IMR-90 (cell line): ENCODE measurements around the gene UBE2S. TPM values are rescaled to one million over a fixed set of nuclear protein-coding genes. Genes with fewer than 3 reads are reported as not detected.
A peak's percentile ranks its signal among the peaks of the same experiment; 100 is the strongest.

Experiments used
- ATAC-seq: fragments of 200-7000 bp; cut with Tn5 transposase; 2 replicates; pipeline ENCODE4 v1.9.1; 2020; ENCODE audit warnings: low read depth, mild to moderate bottlenecking, moderate library complexity
- BruUV-seq: library from RNA; stranded (reverse); fragments of 400-500 nt; replicated peaks from 2 replicates; lab custom pipeline; 2021; lab: Mats Ljungman, UMichigan
- CTCF ChIA-PET: fragments of 300-600 bp; formaldehyde crosslinking; extraction: SDS; loops from one replicate; lab custom pipeline; 2021; ENCODE audit warnings: antibody characterized with exemption; lab: Yijun Ruan, JAX
- POLR2A ChIA-PET: fragments of 300-600 bp; sonication (Branson Sonifier 250); formaldehyde crosslinking; loops from one replicate; lab custom pipeline; 2022; ENCODE audit warnings: antibody characterized with exemption; ENCODE audit not compliant: unreplicated experiment; lab: Charles Lee
- DNase-seq: peaks from one replicate; pipeline ENCODE4 v3.0.0; 2013
- H2AFZ ChIP-seq: replicated peaks from 2 replicates; pipeline ENCODE3; 2013; ENCODE audit warnings: low read length, mild to moderate bottlenecking; ENCODE audit not compliant: poor library complexity
- H2AK5ac ChIP-seq: 2 replicates; pipeline ENCODE4 v1.6.1; 2013; ENCODE audit warnings: low read depth, low read length, inconsistent platforms
- H2AK9ac ChIP-seq: replicated peaks from 2 replicates; pipeline ENCODE3; 2013; ENCODE audit warnings: mild to moderate bottlenecking, low read depth, low read length, moderate library complexity; ENCODE audit not compliant: poor library complexity
- H2BK120ac ChIP-seq: 2 replicates; pipeline ENCODE4 v1.6.1; 2013; ENCODE audit warnings: low read depth, low read length, inconsistent platforms
- H2BK15ac ChIP-seq: 3 replicates; pipeline ENCODE4 v1.6.1; 2013; ENCODE audit warnings: low read depth, low read length, inconsistent platforms
- H2BK20ac ChIP-seq: 2 replicates; pipeline ENCODE4 v1.6.1; 2013; ENCODE audit warnings: low read depth, mild to moderate bottlenecking, inconsistent platforms, low read length, moderate library complexity
- H2BK5ac ChIP-seq: 2 replicates; pipeline ENCODE4 v1.6.1; 2013; ENCODE audit warnings: mild to moderate bottlenecking, low read depth, low read length, inconsistent platforms; ENCODE audit not compliant: poor library complexity, severe bottlenecking
- H3K14ac ChIP-seq: replicated peaks from 2 replicates; pipeline ENCODE4 v1.6.1; 2013; ENCODE audit warnings: low read depth, low read length, inconsistent platforms
- H3K18ac ChIP-seq: 2 replicates; pipeline ENCODE4 v1.6.1; 2013; ENCODE audit warnings: low read depth, low read length, control low read depth
- H3K23ac ChIP-seq: 2 replicates; pipeline ENCODE4 v1.6.1; 2013; ENCODE audit warnings: low read depth, low read length, inconsistent platforms
- H3K27ac ChIP-seq: 2 replicates; pipeline ENCODE4 v1.5.1; 2013; ENCODE audit warnings: mild to moderate bottlenecking, control low read depth, low read length; ENCODE audit not compliant: insufficient read depth
- H3K27me3 ChIP-seq: 2 replicates; pipeline ENCODE4 v1.6.1; 2013; ENCODE audit warnings: low read length; ENCODE audit not compliant: control insufficient read depth, insufficient read depth
- H3K36me3 ChIP-seq: 2 replicates; pipeline ENCODE4 v1.6.1; 2013; ENCODE audit warnings: low read length, mixed read lengths; ENCODE audit not compliant: control insufficient read depth, insufficient read depth
- H3K4ac ChIP-seq: 2 replicates; pipeline ENCODE4 v1.6.1; 2013; ENCODE audit warnings: low read depth, low read length, inconsistent platforms
- H3K4me1 ChIP-seq: 2 replicates; pipeline ENCODE4 v1.6.1; 2013; ENCODE audit warnings: low read length, mixed read lengths; ENCODE audit not compliant: control insufficient read depth, insufficient read depth
- H3K4me2 ChIP-seq: 2 replicates; pipeline ENCODE4 v1.6.1; 2013; ENCODE audit warnings: low read depth, mild to moderate bottlenecking, control low read depth, low read length, moderate library complexity
- H3K4me3 ChIP-seq: 2 replicates; pipeline ENCODE4 v1.5.1; 2013; ENCODE audit warnings: low read depth, mild to moderate bottlenecking, control low read depth, low read length, moderate library complexity; ENCODE audit not compliant: insufficient read depth
- H3K56ac ChIP-seq: 2 replicates; pipeline ENCODE4 v1.6.1; 2013; ENCODE audit warnings: low read length, inconsistent platforms; ENCODE audit not compliant: insufficient read depth; ENCODE audit errors: extremely low read depth
- H3K79me1 ChIP-seq, 2 experiments: 2 replicates each; pipeline ENCODE4 v1.6.1; 2013; ENCODE audit warnings: low read length in 2 of 2, inconsistent platforms in 1 of 2, low read depth in 1 of 2
- H3K9ac ChIP-seq: 2 replicates; pipeline ENCODE4 v1.6.1; 2013; ENCODE audit warnings: low read depth, low read length, control low read depth
- H3K9me1 ChIP-seq: 2 replicates; pipeline ENCODE4 v1.6.1; 2013; ENCODE audit warnings: low read length, inconsistent platforms; ENCODE audit not compliant: insufficient read depth
- H3K9me3 ChIP-seq: 2 replicates; pipeline ENCODE4 v1.6.1; 2013; ENCODE audit warnings: low read length; ENCODE audit not compliant: control insufficient read depth, insufficient read depth
- H4K20me1 ChIP-seq: 2 replicates; pipeline ENCODE4 v1.6.1; 2013; ENCODE audit warnings: low read length, inconsistent platforms; ENCODE audit not compliant: insufficient read depth
- H4K5ac ChIP-seq: 2 replicates; pipeline ENCODE4 v1.6.1; 2013; ENCODE audit warnings: mild to moderate bottlenecking, low read depth, low read length, control low read depth
- H4K8ac ChIP-seq, 2 experiments: 2 replicates each; pipeline ENCODE4 v1.6.1; 2013; ENCODE audit warnings: low read depth in 2 of 2, low read length in 2 of 2, control low read depth in 1 of 2, inconsistent platforms in 1 of 2
- H4K91ac ChIP-seq: 2 replicates; pipeline ENCODE4 v1.6.1; 2013; ENCODE audit warnings: low read depth, low read length, inconsistent platforms; ENCODE audit not compliant: insufficient read depth
- BHLHE40 ChIP-seq: fragments of 150-350 bp; IDR thresholded peaks from 2 replicates; pipeline ENCODE4 v1.6.1; 2016; ENCODE audit warnings: mild to moderate bottlenecking, low read depth, low read length
- CEBPB ChIP-seq: IDR thresholded peaks from 2 replicates; pipeline ENCODE4 v1.6.1; 2012; ENCODE audit warnings: low read depth, low read length, improper control_type of control experiment
- CHD1 ChIP-seq: IDR thresholded peaks from 2 replicates; pipeline ENCODE4 v1.6.1; 2012; ENCODE audit warnings: low read depth, low read length, improper control_type of control experiment
- MAFK ChIP-seq: IDR thresholded peaks from 2 replicates; pipeline ENCODE4 v1.6.1; 2012; ENCODE audit warnings: low read depth, low read length, improper control_type of control experiment
- POLR2A ChIP-seq: IDR thresholded peaks from 2 replicates; pipeline ENCODE4 v1.6.1; 2012; ENCODE audit warnings: mild to moderate bottlenecking, low read depth, low read length
- WGBS, 2 experiments: methylation state at CpG; one replicate each; pipeline versions ENCODE4 v1.1.5 to v1.1.7; 2013; ENCODE audit warnings: missing lambda C conversion rate in 2 of 2; ENCODE audit not compliant: insufficient read length in 1 of 2; ENCODE audit errors: extremely low coverage in 2 of 2; 5-methylcytosine and 5-hydroxymethylcytosine counted together
- dilution Hi-C: fragments of 300-500 bp; cut with HindIII; formaldehyde crosslinking; loops from one replicate; pipeline ENCODE4 v1.14.3; 2018; ENCODE audit warnings: low sequenced_read_pairs; ENCODE audit not compliant: unreplicated experiment
- in situ Hi-C: fragments of 300-500 bp; cut with MboI; formaldehyde crosslinking; loops from 3 replicates; pipeline ENCODE4 v1.14.3; 2019; ENCODE audit warnings: low sequenced_read_pairs, inconsistent platforms, mixed read lengths
- intact Hi-C: fragments of 100-400 bp; cut with micrococcal nuclease; formaldehyde crosslinking; loops from 2 replicates; pipeline ENCODE4 v1.10.0; 2022
- polyA plus RNA-seq, 3 experiments: library from polyadenylated mRNA; depleted of rRNA; stranded (reverse); fragments of >200 nt; gene quantifications; 2 replicates each; pipeline ENCODE4 v1.2.3, GENCODE V29; 2012; ENCODE audit warnings: low replicate concordance in 1 of 3
- total RNA-seq: library from RNA; depleted of rRNA; stranded (reverse); fragments of >200 nt; gene quantifications from 2 replicates; pipeline ENCODE4 v1.2.3, GENCODE V29; 2012

UBE2S gene
- total and polyA plus RNA-seq, 2 of the 4 experiments (the other 2 are of a cell fraction): 69.5 to 104 TPM

- Histone ChIP-seq H3K4me1 (peaks cover 29% of the 10 kb centered on the region), H3K36me3 (peaks cover 26% of the 10 kb centered on the region), H2BK20ac (no peak overlapping the region), H4K5ac (no peak overlapping the region), H3K4ac (0 out of 2 replicates have a peak overlapping the region, but pooled peaks have one; percentile 51), H4K8ac (peak overlapping the region in 1 of 2 experiments; percentile 80; a peak in 1 of 4 replicates), H2BK5ac (peak overlapping the region; percentile 61), H3K27ac (peak overlapping the region; percentile 78), H2BK15ac (no peak overlapping the region), H2BK120ac (no peak overlapping the region), H3K9me1 (peaks cover 12% of the 10 kb centered on the region; the same call in 1 of the 2 replicates), H3K18ac (no peak overlapping the region), H3K27me3 (no peaks in the 10 kb centered on the region), H3K4me3 (peak overlapping the region; percentile 73), H3K9me3 (no peaks in the 10 kb centered on the region), H2AFZ (no peak overlapping the region), H3K79me1 (peaks cover 5 to 50% of the 10 kb centered on the region in 2 experiments; a peak in 3 of 4 replicates), H3K4me2 (peak overlapping the region; percentile 83), H3K23ac (no peak overlapping the region), H2AK5ac (no peak overlapping the region; the same call in 1 of the 2 replicates), H4K91ac (peak overlapping the region; percentile 68; the same call in 1 of the 2 replicates), H3K9ac (peak overlapping the region; percentile 72; the same call in 1 of the 2 replicates), H3K14ac (0 out of 2 replicates have a peak overlapping the region, but pooled peaks have one; percentile 52), H3K56ac (no peak overlapping the region), H2AK9ac (peak overlapping the region; percentile 99), H4K20me1 (peaks cover 57% of the 10 kb centered on the region)
- ATAC-seq (no peak), DNase-seq (no peak)
- POLR2A ChIA-PET: no interaction called here
- intact Hi-C loops (no loop called here), in situ Hi-C loops (no loop called here), dilution Hi-C loops (no loop called here)
- no TSS peak for BruUV-seq
- no peak for TF ChIP-seq CHD1
- no peak for TF ChIP-seq CEBPB
- 0 out of 2 replicates have a peak, but pooled peaks have one; percentile 20 for TF ChIP-seq POLR2A
- TF ChIP-seq BHLHE40: no peak
- no peak for TF ChIP-seq MAFK
- CTCF ChIA-PET: no interaction called here
- WGBS, 2 experiments: 100% methylated on average over 1 of the region's 16 CpGs; no CpG with 5 or more reads in 1 of the 2 experiments
These were observed 39.5 kb downstream of the UBE2S start for GRCh38 chr19:55368106-55368505.
